Stimulated activated CD4-positive, alpha-beta T cell treated with anti-CD3 and anti-CD28 coated beads, Interleukin-12 subunit alpha, Interleukin-12 subunit beta, amount 100 ng/mL, for 24 hours (primary cell): ENCODE measurements around the gene DBH.
A peak's percentile ranks its signal among the peaks of the same experiment; 100 is the strongest.

Source experiments
- DNase-seq, 2 experiments: peaks; one replicate each; pipeline ENCODE4 v3.0.0-alpha.2; 2020; ENCODE audit warnings: low read depth in 2 of 2

DBH gene

DNA sequence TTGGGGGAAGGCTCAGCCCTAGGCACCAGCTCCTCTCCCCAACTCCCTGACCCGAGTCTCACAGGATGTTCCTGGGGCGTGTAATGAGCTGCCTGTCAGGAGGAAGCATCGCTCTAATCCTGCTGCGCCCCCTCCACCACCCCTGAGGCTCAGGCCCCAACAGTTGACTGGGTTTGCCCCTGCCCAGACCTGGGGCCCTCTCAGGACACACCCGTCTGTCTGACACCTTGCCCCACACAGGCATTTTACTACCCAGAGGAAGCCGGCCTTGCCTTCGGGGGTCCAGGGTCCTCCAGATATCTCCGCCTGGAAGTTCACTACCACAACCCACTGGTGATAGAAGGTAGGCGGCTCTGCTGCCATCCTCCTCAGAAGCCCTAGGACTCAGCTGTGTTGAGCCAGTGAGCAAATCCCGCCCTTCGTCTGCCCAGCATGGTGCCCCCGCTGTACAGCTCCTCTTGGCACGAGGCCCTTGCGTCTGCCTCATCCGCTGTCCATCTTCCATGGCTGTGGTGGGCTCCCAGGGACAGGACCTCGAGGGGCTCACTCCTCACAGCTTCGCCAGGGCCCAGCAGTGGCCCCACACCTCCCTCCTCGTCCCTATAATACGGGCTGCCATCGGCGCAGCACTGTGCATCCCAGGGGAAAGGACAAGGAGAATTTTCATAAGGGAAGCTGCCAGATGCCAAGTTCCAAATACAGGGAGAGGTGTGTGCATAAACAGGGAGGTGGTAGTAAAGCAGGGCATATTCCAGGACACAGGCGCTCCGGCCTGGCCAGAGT is 8.0 kb downstream of the DBH start:
- no peak for DNase-seq

GRCh38 chr9:133645021-133645765 is 9.0 kb downstream of the DBH start:
- no peak for DNase-seq

DNA sequence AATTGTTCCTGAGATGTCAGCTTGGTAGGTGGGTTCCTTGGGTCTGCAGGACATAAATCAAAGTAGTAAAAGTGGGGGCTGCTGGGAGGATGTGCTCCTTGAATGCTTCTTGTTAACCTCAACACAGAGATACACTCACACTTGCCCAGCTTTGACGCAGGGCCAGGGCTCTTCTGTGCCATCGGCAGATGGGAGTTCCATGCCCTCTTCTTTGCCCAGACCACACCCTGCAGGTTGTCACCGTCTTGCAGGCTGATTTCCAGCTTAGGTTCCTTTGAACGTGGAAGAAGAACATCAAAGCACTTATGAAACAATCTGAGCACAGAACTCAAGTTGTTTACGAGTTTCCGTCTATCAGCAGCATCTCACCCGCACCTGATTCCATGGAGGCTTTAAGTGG is 11.0 kb downstream of the DBH start:
- DNase-seq = no peak

DNA sequence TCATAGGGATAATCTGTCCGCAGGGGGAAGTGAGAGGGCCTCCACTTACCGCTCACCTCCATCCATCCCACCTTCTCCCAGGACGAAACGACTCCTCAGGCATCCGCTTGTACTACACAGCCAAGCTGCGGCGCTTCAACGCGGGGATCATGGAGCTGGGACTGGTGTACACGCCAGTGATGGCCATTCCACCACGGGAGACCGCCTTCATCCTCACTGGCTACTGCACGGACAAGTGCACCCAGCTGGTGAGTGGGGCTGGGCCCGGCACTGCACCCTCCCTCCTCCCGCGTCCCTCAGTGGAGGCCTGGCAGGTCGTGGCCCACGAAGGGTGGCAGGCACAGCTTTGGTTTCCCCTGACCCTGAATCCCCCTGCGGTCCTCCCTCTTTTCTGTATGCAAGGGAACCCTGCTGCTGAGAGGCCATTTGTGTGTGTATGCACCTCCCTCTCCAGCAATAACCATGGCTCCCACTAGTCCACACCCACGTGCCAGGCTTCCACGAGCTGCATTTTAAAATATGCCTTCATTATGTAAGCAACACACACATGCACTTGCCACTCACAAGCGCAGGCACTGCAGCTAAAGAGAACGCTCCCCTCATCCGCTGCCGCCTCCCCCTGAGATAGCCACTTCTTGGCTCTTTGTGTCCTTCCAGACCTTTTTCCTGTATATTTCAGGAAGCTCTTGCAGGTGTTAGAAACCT is 11.8 kb downstream of the DBH start:
- no peak for DNase-seq

DNA sequence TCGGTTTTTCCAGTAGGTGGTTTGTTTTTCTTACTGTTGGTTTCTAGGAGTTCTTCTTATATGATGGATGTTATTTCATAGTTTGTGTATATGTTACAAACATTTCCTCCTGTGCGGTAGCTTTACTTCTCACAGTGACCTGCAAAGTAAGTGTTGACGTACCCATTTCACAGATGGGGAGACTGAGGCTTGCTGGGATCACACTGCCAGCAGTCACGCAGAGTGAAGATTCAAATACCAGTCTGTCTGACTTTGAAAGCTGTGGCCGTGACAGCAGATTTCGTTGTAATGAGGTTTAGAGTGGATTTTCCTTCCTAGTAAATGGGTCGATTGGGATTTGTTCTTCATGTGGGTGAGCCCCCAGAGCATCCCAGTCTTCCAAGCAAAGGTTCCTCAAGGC is 13.0 kb downstream of the DBH start:
- DNase-seq = no peak

DNA sequence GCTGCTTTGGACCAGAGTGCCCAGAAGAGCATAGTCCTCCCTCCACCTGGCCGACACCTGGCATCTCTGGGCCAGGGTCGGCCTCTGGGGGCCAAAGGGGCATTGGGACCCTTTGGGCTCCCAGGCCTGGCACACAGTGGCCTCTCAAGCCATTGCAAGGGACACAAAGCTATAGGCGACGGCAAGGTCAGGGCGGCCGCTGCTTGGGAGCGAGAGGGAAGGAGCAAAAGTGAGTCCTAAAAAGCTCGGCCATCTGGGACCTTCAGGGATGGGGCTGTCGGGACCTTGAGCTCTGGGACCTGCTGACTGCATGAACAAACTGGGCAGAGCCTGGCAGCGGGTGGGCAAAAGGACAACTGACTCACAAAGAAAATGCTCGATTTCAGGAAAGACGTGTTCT is 13.9 kb downstream of the DBH start:
- no peak for DNase-seq

DNA sequence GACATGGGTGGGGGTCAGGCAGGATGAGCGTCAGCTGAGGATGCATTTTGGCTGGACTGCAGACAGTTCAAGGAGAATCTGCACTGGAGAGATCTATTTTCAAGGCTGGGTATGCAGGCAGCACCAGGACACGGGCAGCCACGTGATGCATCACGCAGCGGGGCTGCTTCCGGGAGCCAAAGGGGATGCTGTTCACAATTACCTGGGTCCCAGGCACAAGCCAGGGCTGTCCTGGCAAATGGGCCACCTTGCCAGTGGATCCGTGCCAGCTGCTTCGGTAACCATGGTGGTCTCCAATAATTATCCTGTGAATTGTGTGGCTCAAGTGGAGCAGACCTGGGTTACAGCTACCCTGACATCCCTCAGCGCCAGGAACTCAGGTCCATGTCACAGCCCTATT is 17.5 kb downstream of the DBH start:
- DNase-seq = no peak

DNA sequence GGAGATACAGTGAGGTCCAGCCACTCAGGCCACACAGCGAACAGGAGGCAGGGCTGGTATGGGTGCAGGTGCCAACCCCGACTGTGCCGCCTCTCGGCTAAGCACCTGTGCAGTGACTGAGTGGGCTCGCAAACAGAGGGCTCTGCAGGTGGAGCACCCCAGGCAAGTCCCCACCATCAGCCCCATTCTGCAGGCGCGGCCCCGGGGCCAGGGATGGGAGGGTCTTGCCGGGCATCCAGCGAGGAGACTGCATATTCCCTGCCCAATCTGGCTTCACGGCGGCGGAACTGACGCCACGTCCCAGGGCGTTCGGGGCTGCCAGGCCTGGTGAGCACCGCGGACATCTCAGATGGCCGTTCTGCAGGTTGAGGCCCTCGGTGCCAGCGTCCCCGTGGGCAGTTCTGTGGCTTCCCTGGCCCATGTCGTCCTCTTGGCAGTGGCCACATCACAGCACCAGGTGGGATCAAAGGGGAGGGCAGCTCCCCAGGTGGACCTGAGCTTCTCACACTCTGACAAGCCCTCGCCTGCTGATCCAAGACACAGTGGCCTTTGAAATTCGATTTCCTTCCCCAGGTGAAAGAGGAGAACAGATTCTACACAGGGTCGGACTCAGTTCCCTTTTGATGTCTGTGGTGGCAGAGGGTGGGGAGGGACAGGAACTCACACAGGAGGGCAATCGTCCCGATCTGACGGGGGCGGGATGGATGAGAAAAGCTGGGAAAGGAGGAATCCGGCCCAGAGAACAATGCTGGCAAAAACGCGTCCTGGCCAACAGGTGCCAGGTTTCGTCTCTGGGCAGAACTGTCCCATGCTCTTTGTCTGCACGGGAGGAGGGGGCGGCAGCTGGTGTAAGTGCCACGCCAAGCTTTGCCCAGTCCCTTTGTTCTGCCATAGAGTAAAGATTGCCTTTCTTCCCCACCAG is 18.8 kb downstream of the DBH start:
- DNase-seq = no peak

- no peak for DNase-seq
These were observed 19.5 kb downstream of the DBH start for GRCh38 chr9:133655701-133656100.

DNA sequence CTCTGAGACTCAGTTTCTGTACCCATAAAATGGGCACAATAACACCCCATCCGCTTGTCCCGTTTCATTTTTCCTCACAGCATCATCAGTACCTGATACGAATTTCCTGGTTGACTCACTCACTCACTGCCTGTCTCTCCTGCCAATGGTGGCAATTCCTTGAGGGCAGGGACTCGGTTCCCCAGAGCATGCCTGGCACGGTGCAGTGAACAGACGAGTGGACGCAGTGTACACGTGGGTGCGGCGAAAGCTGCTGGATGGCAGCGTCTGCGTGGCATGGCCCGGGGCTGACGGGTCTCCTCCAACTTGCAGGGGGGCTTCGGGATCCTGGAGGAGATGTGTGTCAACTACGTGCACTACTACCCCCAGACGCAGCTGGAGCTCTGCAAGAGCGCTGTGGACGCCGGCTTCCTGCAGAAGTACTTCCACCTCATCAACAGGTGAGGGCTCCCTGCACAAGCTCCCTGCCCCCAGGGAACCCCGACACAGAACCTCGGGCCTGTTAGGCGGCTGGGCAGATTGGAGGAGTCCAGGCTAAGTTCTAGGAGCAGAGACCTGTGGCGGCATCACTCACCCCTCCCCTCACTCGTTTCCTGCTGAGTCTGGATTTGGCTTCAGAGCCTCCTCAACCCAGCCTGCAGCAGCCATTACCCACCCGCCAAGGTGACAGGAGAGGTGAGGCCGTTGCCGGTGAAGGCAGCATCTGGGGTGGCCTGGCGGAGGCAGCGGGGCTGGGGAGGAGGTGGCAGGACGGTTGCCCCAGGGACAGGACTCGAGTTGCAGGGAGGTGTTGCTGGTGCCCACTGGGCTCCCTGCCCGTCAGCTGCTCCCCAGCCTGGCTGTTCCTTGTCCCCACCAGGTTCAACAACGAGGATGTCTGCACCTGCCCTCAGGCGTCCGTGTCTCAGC is 20.3 kb downstream of the DBH start:
- peak in 1 of 2 experiments; percentile 16 for DNase-seq

DNA sequence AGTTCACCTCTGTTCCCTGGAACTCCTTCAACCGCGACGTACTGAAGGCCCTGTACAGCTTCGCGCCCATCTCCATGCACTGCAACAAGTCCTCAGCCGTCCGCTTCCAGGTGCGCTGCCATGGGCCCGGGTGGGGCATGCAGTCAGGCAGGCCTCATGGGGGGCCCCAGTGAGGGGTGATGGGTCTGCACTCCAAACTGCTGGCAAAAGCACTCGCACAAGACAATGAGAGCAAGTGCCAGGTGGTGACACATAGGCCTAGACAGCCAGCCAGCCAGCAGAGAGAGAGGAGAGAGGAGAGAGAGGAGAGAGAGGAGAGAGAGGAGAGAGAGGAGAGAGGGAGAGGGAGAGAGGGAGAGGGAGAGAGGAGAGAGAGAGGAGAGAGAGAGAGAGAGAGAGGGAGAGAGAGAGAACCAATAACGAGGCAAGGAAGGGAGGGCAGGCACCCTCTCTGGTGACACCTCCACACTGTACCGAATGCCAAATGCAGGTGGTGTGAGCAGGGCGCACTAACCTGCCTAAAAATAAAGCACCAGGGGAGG is 21.0 kb downstream of the DBH start:
- DNase-seq = no peak

GRCh38 chr9:133658442-133659431 is 22.6 kb downstream of the DBH start:
- peak in 1 of 2 experiments; percentile 26 for DNase-seq

GRCh38 chr9:133659516-133659915 is 23.4 kb downstream of the DBH start:
- DNase-seq = no peak

- no peak for DNase-seq
These were observed 25.8 kb downstream of the DBH start for GRCh38 chr9:133661846-133662540.

- DNase-seq = no peak
These were observed 28.2 kb downstream of the DBH start for GRCh38 chr9:133664173-133665050.

DNA sequence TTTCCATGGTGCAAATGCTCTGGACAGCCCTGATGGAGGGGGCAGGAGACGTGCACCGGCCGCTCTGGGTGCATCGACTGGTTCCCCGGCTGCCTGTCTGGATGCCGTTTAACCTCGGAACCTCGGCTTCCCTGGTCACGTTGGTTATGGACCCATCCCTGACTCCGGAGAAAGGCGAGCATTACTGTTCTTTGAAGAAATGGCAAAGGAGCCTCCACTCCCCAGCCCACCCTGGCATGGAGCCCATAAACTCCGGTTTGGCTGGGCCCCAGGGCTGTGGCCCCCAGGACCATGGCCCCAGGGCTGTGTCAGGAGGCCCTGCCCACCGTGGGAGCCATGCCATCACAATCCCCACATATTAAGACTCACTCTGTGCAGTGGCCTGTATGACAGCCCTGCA is 28.9 kb downstream of the DBH start:
- DNase-seq = no peak

DNA sequence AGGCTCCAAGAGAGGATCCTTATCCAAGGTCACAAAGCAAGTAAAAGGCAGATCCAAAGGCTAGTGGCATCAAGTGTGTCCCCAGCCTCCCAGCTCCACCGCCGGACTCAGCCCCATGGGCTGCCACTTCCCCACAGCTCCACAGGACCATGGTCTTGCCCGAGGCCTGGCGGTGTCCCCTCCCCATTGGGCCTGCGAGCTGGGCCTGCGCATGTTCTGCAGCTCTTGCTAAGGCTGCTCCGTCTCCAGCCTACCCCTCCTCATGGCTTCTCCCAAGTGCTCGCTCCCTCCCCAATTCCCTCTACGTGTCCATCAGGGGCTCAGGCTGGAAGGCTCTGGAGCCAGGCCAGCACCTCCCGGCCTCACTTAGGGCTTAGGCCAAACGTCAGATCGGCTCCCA is 29.4 kb downstream of the DBH start:
- DNase-seq = no peak
